ENCODE data around the gene STK32B.

DNA sequence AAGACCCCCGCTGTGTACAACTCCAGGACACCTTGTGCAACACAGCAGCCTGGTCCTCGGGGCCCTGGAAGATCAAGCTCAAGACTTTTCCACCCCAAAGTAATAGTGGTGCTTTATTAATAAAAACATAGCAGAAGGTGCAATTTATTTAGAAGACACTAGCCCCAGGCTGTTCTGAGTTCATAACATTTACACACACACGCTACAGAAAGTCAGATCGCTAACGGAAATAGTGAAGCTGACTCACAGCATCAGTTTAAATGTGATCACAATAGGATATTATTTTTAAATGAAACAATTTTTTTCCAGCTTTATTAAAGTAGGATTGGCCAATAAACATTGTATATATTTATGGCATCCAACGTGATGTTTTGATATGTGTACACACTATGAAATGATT lies 141.0 kb downstream of the STK32B start:
- TF ChIP-seq, protein P1, sequence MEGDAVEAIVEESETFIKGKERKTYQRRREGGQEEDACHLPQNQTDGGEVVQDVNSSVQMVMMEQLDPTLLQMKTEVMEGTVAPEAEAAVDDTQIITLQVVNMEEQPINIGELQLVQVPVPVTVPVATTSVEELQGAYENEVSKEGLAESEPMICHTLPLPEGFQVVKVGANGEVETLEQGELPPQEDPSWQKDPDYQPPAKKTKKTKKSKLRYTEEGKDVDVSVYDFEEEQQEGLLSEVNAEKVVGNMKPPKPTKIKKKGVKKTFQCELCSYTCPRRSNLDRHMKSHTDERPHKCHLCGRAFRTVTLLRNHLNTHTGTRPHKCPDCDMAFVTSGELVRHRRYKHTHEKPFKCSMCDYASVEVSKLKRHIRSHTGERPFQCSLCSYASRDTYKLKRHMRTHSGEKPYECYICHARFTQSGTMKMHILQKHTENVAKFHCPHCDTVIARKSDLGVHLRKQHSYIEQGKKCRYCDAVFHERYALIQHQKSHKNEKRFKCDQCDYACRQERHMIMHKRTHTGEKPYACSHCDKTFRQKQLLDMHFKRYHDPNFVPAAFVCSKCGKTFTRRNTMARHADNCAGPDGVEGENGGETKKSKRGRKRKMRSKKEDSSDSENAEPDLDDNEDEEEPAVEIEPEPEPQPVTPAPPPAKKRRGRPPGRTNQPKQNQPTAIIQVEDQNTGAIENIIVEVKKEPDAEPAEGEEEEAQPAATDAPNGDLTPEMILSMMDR (IDR thresholded peaks at IDR 0.05): no peak
- TF ChIP-seq POLR2AphosphoS5 (IDR thresholded peaks at IDR 0.05) (no peak), POLR2A (IDR thresholded peaks at IDR 0.05) (no peak)
